GM08714 (cell line): Measurements from ENCODE around the gene COP1.
"Not testable (repeated sequence)": the region's sequence is repeated elsewhere in the genome, so short reads cannot be mapped to it uniquely, and the experiment has no call there.

Experiments
- H3K4me3 ChIP-seq: fragments of 200-500 bp; sonication (Bioruptor generic); 2 replicates; pipeline ENCODE4 v1.5.1; 2014; ENCODE audit warnings: mild to moderate bottlenecking, low read length, inconsistent platforms
- ZNF274 ChIP-seq: IDR thresholded peaks from 2 replicates; pipeline ENCODE4 v1.6.1; 2012; ENCODE audit warnings: mild to moderate bottlenecking, low read depth, low read length

The COP1 gene

DNA sequence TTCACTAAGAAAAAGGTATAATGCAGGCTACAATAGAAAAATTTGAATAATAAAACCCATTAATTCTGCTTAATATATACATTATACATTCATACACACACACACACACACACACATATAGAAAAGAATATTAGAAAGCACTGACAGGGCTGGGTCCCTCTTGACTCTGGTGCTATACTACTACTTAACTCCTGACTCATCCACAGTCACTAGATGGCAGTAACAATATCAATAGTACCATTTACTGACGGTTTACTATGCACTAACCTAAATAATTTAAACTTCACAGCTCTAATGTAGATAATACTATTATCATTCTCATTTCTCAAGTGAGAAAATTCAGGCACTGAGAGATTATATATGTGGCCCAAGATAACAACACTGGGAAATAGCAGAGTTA lies 87.5 kb downstream of the COP1 start:
- no peak for TF ChIP-seq ZNF274
- H3K4me3 ChIP-seq = no peak overlapping the region

DNA sequence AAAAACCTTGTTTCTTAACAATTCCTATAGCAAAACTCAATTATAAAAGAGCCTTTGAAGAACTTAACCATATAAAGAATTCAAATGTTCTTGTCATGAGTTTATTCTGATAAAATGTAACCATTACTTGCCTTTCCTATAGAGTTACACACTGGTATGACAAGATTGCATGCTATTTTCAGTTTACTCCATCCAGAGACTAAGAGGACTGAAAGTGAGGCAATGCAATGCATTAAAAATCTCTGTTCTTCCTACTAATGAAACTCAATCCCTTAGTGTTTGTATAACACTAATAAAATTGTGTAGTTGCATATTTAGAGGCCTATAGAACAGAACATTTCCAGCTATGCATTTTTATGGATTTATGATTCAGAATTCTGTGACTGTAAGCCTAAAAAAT lies 88.1 kb downstream of the COP1 start:
- no peak for TF ChIP-seq ZNF274

DNA sequence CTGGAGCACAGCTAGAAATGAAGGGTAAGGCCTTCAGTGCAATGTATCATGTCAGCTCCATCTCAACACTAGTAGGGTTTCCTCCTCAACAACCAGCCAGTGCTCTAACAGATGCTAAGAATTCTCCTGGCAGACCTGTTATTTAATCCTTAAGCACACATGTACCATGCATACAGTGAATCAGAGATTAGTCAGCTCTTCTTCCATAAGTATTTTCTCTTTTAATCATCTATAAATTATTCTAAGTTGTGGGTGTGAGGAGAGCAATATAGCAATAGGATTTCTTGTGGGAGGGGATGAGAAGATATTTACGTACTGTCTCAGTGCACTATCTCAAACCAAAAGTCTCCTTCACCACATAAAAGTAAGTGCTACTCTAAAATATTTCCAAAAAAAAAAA lies 95.3 kb downstream of the COP1 start:
- H3K4me3 ChIP-seq = no peak overlapping the region
- no peak for TF ChIP-seq ZNF274

More for the DNA sequence above, 88.1 kb downstream of the COP1 start:
- no peak overlapping the region for H3K4me3 ChIP-seq

DNA sequence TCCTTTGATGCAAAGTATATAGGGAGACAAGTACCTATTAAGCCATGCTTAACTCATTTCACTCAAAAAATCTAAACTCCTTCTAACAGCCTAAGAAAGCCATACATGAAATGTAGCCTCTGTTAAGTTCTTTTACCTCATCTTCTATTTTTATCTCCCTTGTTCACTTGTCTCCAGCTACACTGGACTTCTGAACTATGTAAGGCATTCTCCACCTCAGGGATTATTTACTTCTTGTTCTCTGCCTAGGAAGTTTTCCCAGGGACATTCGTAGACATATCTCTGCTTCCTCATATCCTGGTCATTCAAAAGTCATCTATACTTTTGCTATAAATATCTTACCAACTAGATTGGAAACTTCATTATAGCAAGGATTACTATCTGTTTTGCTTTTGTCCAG lies 96.9 kb downstream of the COP1 start:
- TF ChIP-seq ZNF274 = no peak
- H3K4me3 ChIP-seq = no peak overlapping the region

DNA sequence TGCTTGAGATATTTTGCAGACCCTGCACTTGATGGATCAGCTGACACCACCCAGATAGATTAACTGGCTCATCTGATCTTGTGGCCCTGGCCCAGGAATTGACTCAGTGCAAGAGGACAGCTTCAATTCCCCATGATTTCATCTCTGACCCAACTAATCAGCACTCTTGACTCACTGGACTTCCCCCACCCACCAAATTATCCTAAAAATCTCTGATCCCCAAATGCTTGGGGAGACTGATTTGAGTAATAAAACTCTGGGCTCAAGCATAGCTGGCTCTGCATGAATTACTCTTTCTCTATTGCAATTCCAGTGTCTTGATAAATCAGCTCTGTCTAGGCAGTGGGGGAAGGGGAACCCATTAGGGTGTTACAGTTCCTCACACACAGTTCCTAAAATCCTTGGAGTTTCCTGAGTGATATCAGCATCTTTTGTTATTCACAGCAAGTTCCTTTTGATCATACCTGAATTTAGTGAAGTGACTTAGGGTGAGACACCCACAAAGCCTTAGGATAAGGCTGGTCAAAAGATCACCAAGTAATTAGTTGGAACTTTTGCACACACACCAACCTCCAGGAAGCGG lies 104.2 kb downstream of the COP1 start:
- H3K4me3 ChIP-seq = no peak overlapping the region
- TF ChIP-seq ZNF274 = no peak

DNA sequence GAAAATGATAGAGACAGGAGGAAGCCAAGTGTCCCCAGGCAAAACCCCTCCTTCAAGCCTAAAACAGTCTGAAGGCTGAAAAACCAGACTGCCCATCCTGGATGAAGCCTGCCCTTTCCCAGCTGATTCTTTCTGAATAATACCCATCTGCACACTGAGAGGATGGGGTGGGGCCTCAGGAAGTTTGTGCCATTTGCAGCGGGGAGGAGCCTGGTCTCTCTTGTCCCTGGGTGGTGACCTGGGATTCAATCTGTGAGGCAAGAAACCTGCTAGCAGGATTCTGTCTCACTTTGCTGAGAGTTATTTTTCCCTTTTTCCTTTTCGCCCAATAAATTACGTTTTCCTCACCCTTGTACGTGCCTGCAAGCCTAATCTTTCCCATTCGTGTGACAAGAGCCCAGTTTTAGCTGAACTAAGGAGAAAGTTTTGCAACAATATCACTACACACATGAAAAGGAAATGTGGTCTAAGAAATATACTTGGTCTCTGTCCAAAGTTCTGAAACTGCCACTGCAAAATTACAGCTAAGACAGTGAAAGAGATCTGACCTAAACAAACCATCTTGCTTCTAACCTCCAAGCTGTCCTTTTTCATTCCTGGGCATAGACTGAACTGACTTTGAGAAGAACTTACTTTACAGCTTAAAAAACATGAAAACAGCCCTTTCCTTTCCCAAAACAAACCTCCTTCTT lies 105.0 kb downstream of the COP1 start:
- no peak overlapping the region for H3K4me3 ChIP-seq
- no peak for TF ChIP-seq ZNF274

DNA sequence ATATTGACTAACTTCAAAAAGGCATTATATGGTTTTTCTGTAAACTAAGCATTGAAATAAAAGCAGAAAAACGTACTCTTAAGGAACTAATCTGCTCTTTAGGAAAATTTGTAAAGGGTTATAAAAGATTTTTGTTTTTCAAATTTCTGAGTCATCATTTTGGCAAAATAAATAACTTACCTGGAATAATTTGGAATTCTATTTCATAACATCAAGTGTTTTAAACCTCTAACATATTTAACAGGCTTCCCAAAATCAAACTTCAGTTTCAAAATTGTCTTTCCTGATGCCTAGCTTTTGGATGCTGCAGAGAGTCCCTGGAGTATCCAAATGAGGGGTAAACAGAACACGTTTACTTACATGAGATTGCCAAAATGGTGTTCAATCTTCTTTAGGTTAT lies 108.5 kb downstream of the COP1 start:
- no peak overlapping the region for H3K4me3 ChIP-seq
- TF ChIP-seq ZNF274 = no peak

DNA sequence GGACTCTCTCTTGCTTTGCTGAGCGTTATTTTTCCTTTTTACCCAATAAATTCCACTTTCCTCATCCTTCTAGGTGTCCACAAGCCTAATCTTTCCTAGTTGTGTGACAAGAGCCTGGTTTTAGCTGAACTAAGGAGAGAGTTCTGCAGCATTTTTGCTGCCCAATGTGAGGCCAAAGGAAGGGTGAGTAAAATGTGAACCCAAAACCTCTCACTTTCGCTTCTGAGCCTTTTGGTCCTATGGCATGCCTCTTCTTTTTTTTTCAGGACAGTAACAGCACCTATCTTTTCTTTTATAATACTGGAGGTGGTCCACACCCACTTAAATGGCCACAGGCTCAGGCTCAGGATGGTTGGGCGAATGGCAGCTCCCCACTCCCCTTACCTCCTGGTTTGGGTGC lies 111.1 kb downstream of the COP1 start:
- H3K4me3 ChIP-seq = no peak overlapping the region
- TF ChIP-seq ZNF274 = no peak

DNA sequence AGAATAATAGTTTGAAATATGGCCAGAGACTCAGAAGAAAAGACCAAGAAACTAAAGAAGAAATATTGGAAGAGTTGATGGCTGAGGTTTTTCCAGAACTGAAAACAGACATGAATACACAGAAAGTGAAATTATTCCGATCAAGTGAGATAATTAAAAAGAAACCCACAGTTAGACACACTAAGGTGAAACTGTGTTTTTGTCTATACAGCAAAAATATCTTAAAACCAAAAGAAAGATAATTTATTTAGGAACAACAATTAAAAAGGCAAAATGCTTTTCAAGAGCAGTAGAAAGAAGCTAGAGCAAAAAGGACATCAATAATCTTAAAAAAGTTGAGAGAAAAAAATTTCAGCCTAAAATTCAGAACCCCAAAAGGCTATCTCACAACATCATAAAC lies 116.3 kb downstream of the COP1 start:
- H3K4me3 ChIP-seq = no peak overlapping the region
- no peak for TF ChIP-seq ZNF274

DNA sequence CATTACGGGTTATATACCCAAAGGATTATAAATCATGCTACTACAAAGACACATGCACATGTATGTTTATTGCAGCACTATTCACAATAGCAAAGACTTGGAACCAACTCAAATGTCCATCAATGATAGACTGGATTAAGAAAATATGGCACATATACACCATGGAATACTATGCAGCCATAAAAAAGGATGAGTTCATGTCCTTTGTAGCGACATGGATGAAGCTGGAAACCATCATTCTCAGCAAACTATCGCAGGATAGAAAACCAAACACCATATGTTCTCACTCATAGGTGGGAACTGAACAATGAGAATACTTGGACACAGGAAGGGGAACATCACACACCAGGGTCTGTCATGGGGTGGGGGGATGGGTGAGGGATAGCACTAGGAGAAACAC lies 119.3 kb downstream of the COP1 start:
- H3K4me3 ChIP-seq = not testable (repeated sequence)

DNA sequence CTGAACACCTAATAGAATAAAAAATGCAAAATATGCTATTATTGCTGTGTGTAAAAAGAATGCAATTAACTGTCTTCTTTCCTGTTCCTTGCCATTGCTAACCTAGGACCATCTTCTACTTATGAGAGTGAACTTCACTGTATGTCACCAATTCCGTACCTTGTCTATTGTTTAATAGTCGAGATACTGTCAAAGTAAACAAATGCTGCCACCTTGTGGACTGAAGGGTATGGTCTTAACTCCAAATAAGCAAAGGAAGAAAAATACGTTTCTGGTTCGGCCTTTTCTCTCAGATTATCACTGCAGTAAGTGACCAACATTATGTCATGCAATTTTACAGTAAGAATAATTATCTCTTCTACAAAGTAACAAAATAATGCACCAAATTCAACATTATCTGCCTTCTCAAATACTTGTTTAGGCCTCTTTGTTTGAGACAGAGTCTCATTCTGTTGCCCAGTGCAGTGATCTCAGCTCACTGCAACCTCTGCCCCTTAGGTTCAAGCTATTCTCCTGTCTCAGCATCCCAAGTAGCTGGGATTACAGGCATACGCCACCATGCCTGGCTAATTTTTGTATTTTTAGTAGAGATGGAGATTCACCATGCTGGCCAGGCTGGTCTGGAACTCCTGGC lies 133.4 kb downstream of the COP1 start:
- TF ChIP-seq ZNF274 = no peak
- H3K4me3 ChIP-seq = no peak overlapping the region

DNA sequence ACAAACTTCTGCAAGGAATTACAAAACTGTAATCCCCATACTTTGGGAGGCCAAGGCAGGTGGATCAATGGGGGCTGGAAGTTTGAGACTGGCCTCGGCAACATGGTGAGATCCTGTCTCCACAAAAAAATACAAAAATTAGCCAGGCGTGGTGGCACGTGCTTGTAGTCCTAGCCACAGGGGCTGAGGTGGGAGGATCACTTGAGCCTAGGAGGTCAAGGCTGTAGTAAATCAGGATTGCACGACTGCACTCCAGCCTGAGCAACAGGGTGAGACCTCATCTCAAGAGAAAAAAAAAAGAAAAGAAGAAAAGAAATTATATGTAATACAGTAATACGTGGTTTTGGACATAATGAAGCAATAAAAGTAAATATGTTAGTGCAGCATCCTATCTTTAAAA lies 138.2 kb downstream of the COP1 start:
- no peak overlapping the region for H3K4me3 ChIP-seq
- no peak for TF ChIP-seq ZNF274

DNA sequence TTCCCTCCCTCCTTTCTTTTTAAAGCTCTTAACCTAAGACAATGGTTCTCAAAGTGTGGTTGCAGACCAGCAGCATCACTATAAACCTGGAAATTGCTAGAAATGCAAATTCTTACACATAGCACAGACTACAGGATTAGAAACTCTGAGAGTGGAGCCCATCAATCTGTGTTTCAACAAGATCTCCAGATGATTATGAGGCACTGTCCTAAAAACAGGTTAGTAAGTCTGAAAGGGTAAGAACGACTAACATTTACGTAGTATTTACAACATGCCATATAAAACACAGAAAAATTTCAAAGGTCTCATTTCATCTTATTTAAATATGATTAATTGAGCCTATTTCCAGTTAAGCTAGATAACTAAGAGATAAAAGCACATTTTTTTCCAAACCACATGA lies 138.8 kb downstream of the COP1 start:
- no peak overlapping the region for H3K4me3 ChIP-seq
- TF ChIP-seq ZNF274 = no peak

DNA sequence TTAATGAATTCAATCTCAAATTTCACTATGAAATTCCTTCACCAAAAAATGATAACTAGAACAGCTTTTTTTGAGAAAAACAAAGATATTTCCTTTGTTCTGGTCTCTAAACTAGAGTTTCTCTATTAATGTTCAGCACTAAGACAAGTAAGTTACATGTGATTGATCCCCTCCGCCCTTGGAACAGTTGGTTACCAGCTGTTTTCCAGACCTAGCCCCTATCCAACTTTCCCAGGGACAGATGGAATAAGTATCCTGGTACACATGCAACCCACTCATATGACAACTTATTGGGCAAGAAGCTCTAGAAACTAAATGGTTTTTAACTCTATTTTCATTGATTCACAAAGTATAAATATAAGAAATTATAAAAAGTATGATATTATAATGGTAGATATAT lies 140.4 kb downstream of the COP1 start:
- no peak for TF ChIP-seq ZNF274
- no peak overlapping the region for H3K4me3 ChIP-seq

DNA sequence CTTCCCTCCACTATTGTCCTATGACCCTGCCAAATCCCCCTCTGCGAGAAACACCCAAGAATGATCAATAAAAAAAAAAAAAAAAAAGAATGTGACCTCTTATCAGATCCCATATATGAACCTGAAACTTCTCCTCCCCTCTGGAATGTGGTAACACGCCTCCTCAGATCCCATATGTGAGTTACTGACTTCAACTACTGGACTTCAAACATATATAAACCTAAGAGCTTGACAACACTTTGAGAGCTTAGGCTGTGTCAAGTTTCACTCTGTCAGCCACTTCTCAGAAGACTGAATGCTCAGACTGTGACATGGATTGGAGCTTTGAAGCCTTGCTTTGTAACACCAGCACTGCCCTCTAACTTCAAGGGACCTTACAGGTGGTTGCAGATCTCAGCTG lies 148.4 kb downstream of the COP1 start:
- TF ChIP-seq ZNF274 = no peak
- no peak overlapping the region for H3K4me3 ChIP-seq
